ENCODE data around the gene ABCA7. TPM values are rescaled to one million over a fixed set of nuclear protein-coding genes. Genes with fewer than 3 reads are reported as not detected.

Gene ABCA7
- total RNA-seq, 1 experiment from 2014 or later = 91.4 TPM

DNA sequence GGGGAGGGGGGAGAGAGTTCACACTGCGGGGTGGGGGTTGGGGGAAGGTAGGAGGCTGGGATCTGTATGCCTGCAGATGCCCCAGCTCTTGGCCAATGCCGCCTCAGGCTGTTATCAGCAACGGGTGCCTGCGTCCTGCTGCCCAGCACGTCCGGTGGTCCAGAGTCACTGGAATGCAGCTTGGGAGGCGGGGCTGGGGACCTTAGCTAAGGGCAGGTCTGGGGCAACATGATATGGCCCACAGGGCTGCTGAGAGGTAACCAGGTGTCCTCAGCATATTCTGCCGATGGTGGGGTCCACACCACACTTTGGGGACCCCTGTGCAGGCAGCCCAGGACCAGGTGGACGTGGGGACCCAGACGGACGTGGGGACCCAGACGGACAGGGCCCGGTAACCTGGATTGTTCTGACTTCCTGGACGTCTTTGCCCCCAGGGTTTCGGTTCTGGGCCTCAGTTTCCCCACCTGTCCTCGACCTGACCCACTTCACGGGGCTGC lies 26.4 kb downstream of the ABCA7 start (continued):
- no peak for TF ChIP-seq TCF7L2 (IDR thresholded peaks at IDR 0.05; ENCODE audit: borderline replicate concordance, extremely low read depth, insufficient read depth, insufficient read length)

DNA sequence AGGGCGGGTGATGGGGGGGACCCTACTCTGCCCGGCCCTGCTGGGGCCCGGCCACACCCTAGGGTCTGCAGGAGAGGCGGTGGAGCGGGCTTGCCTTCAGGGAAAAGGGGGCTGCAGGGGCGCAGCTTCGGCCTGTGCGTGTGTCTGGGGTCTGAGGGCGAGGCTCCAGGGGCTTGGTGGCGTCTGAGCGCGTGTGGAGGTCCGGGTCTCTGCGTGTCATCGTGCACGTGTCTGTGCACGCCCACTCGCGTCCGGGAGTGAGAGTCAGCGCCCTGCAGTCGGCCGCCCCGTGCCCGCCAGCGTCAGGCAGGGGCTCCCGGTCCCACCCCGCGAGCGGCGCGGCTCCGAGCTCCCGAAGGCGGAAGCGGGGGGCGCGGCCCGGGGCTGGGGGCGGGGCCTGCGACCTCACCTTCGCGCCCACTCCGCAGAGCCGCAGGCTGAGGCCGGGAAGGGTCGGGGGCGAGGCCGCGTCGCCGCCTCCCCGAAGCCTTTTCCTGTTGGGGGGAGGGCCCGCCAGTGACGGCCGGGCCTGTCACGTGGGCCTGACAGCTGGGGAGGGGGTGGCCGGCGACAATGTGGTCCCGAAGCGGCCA lies 26.9 kb downstream of the ABCA7 start, which contains the start of gene ARHGAP45:
TSS of gene ARHGAP45 (plus strand) at position 420 of the 593 bp plus-strand sequence. CDS start 239 bp downstream, outside the sequence.
- TF ChIP-seq RAD21 (IDR thresholded peaks at IDR 0.05; ENCODE audit: low read depth) = no peak
- TF ChIP-seq ZFX (IDR thresholded peaks at IDR 0.05) = 0 out of 2 replicates have a peak, but pooled peaks have one; percentile 12
- peak; percentile 75; the same call in 1 of the 2 replicates for TF ChIP-seq MAX (IDR thresholded peaks at IDR 0.05)
- TF ChIP-seq POLR2AphosphoS5 (IDR thresholded peaks at IDR 0.05; ENCODE audit: low read depth, low read length) = peak; percentile 31; the same call in 1 of the 2 replicates
- peak within 1 kb of the TSS; percentile 64 to 78 for H3K4me3 ChIP-seq (replicated peaks in 1 of 2; ENCODE audit: low read depth in 1 of 2, low read length in 2 of 2)
- peak within 1 kb of the TSS; percentile 100 for H3K27ac ChIP-seq (ENCODE audit: low read depth, low read length)
- RAD21 ChIA-PET (ENCODE audit: low non-redundant PET in 1 of 2, low total read pairs in 2 of 2, uncharacterized antibody in 2 of 2, unreplicated experiment in 2 of 2) = no interaction called here
- no peak within 1 kb of the TSS for H2AFZ ChIP-seq (ENCODE audit: low read depth, low read length, poor library complexity, severe bottlenecking)
- H3K9me2 ChIP-seq (ENCODE audit: insufficient read depth) = no peaks in the 10 kb centered on the region
- H3K36me3 ChIP-seq (ENCODE audit: control insufficient read depth in 1 of 2, insufficient read depth in 2 of 2, low read length in 2 of 2) = 0 out of 4 replicates have a peak, but pooled peaks cover 0 to 3% of the 10 kb centered on the region in 2 experiments
- H3K9ac ChIP-seq (ENCODE audit: low read length) = peak within 1 kb of the TSS; percentile 92
- peaks cover 36 to 71% of the 10 kb centered on the region in 2 experiments for H3K4me1 ChIP-seq (ENCODE audit: control insufficient read depth in 1 of 2, insufficient read depth in 2 of 2, low read length in 2 of 2)
- POLR2A ChIA-PET = interaction anchor here (1.4 to 2.4 kb wide), 4 partner anchors 8 to 200 kb away, joined by 3 to 8 read pairs (median 6); partner anchors contain the start of gene RNU6-2
- intact Hi-C loops (cut with micrococcal nuclease) = no loop called here
- no TSS peak for BruUV-seq (replicated peaks)
- peak; percentile 24 for ATAC-seq
- H3K27me3 ChIP-seq (ENCODE audit: insufficient read depth, low read length) = no peaks in the 10 kb centered on the region
- peak within 1 kb of the TSS; percentile 94 for H3K4me2 ChIP-seq (ENCODE audit: low read length)
- peaks cover 26% of the 10 kb centered on the region; the same call in 1 of the 2 replicates for H3K79me2 ChIP-seq (ENCODE audit: insufficient read depth, low read length)
- CTCF ChIA-PET = interaction anchor here (0.6 to 1.3 kb wide), 2 partner anchors 24 to 180 kb away, joined by 3 to 4 read pairs; no protein-coding TSS in a partner anchor
- H4K20me1 ChIP-seq (ENCODE audit: insufficient read depth) = no peaks in the 10 kb centered on the region
- H3K9me3 ChIP-seq (ENCODE audit: control insufficient read depth in 1 of 2, insufficient read depth in 1 of 2, low read depth in 1 of 2, low read length in 2 of 2) = no peaks in the 10 kb centered on the region
- DNase-seq (ENCODE audit: low read depth, low spot score) = no peak

All from HCT116 (cell line).